HG02870 (cell line): ENCODE results near the gene CRABP2.

Source experiments
- ATAC-seq: cut with Tn5 transposase; IDR thresholded peaks from one replicate; pipeline ENCODE4 v1.9.1; 2021; ENCODE audit warnings: mild to moderate bottlenecking, moderate library complexity; ENCODE audit not compliant: unreplicated experiment

Gene CRABP2

DNA sequence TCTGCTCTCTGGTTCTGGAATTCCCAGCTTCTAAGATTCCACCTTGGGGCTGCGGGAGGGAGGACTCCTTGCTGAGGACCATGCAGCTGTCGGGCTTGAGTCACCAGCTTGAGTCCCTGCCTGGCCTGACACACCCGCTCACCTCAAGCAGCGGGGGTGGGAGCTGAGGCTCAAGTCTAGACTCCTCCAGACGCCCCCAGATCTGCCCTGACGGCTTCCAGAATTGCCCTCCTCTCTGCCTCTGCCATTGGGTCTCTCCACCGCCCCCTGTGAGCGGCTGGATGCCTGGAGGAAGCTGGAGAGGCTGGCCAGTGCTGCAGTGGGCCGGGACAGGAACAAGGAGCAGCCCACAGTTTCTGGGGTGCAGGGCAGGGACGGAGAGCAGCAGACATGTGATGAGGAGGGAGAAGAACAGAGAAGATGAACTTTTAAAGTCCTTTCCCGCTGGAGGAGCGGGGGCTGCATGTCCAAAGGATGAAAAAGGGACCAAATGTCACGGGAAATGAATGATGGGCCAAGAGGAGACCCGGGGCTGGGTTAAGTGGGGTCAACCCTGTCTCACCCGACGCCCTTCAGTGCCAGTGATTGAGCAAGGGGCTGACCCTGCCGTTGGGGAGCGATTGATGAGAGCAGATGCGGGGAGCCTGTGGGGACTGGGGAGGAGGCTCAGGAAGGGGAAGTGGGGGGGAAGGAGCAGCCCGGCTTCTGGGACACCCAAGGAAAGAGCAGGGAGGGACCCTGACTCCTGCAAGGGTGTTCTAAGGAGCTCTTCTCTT lies 13.5 kb downstream of the CRABP2 start:
- ATAC-seq, result no peak

DNA sequence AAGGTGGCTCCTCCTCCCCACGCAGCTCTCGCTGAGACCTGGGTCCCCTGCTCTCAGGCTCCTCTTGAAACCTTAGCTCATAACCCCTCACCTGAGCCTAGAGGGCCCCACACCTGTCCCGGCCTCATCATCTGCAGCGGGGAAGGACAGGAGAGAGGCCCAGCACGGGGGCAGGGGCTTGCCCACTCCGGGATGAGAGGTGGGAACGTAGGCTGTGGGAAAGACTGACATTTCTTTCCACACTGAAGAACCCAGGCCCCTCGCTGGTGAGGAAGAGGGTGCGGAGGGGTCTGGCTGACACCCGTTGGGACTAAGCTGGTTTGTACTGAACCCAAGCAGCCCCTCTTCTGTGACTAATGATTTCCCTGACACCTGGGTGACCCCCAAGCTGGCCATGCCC lies 14.2 kb downstream of the CRABP2 start:
- no peak for ATAC-seq

DNA sequence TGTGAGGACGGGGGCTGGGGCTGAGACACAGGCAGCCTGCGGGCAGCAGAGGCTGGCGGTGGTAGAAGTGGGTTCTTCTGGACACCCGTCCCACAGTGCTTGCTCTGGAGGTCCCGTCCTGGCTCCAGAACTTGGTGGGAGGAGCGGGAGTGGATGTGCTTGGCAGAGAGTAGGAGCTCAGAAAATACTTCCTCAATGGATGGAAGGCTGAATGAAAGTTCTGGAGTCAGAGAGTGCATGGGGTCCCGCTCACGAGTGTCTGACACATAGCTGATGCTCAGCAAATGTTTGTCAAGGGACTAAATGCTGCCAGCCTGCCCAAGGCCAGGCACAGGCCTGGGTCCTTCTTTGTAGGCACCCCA lies 14.7 kb downstream of the CRABP2 start:
- ATAC-seq, result no peak

DNA sequence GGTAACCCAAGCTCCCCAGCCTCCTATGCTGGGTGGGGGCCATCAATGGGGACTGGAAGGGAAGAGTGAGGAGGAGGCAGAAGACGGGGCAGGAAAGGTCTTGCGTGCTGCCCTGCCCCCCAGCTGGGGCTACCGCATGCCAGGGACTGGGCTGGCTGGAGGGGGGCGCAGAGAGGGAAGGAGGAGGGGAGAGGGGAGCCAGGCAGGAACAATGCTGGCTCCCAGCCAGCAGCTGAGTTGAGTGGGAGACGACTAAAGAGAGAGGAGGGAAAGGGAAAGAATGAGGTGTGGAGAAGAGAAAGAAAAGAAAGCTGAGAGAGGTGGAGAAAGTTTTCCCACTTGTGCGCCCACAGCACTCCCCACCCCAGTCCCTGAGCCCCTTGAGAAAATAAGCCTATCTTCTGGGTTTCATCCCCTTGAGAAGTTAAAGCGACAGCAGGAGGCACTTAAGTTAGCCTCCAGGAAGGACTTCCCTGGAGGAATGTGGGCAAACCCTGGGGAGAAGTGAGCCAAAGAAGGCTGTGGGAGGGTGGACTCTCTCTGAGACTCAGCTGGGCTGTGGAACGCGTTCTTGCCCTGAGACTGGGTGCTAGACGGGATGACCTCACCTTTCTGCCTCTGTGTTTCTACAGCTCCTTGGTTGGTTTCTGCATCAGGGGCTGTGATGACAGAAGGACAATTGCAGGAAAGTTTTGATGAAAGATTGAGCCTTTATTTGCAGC lies 15.3 kb downstream of the CRABP2 start:
- ATAC-seq, result no peak

DNA sequence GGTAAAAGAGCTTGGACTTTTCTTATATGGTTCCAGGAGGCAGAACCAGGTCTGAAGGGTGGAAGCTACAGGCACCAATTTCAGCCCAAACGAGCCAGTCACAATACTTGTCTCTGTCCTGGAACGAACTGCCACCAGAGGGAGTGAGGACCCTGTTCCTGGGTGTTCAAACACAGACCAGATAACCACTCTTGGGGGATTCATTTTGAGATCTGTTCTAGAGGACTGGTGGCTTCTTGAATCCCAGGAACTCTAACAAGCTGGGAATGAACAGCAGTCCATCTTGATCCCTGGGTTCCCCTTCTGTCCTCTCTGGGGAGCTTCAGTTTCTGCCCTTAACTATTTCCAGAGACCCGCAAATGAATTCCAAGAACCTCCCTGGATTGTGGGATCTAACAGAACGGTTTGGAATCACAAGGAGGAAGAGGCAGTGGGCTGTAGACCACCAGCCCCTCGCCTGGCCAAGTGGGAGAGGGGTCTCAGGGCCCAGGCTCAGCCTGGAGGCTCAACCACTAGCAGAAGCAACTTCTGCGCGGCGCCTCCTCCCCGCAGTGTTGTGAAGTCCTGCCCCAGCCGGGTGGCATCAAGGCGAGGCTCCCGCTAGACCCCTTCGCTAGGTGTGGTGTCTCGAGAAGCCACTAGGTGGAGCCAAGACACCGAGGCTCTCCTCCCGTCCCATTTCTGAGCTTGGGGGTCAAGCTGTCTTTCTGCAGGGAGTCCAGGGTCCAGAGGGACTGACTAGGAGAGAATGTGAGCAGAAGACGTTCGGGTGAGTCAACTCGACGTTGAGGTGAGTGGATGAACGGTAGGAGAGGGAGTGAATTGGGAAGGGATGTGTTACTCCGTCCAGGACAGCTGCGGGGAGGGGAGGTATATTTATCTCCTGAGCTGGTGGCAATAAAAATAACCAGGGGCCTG lies 16.1 kb downstream of the CRABP2 start:
- ATAC-seq, result peak; percentile 67

DNA sequence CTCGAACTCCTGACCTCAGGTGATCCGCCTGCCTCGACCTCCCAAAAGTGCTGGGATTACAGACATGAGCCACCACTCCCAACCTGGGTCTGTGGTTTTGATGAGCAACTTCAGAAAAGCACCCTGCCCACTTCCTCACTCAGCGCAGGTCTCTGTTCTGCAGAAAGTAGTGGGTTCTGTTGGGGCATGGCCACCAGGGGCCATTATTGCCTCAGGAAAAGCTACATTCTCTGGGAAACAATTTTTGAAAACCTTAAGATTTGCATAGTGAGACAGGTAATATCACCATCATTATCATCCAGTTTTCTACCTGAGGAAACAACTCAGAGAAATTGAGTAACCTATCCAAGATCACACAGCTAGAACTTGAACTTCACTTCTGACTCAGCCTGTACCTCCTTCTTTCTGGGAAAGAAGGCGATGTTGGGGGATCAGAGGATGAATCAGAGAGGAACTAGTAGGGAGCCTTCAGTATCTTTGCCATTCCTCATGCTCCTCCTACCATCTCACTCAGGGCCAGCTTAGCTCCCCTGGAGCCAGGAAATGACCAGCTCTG lies 21.1 kb downstream of the CRABP2 start:
- no peak for ATAC-seq

DNA sequence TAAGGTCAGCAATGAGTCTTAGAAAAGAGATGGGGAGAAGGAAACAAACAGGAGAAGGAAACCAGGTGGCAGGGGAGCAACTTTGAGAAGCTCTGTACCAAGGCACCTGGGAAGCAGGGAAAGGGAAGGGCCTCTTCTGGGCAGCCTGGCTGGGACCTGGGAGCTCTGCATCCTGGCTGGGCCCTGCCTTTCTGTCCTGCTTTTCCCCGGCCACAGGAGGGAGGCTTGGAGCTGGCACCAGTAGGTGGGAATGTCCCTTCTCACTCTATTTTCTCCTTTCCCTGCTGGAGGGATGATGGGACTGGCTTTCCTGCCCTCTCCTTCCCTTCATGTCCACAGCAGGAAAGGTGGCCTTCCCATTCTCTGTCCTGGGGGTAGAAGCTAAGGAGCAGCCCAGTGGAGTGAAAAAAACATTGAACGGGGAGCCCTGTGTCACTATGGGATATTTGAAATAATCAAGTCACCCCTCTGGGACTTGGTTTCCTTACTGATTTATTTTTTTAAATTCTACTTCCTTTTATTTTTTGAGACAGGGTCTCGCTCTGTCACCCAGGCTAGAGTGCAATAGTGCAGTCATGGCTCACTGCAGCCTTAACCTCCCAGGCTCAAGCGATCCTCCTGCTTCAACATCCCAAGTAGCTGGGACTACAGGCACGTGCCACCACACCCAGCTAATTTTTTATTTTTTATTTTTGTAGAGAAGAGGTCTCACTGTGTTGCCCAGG lies 23.1 kb downstream of the CRABP2 start:
- no peak for ATAC-seq

DNA sequence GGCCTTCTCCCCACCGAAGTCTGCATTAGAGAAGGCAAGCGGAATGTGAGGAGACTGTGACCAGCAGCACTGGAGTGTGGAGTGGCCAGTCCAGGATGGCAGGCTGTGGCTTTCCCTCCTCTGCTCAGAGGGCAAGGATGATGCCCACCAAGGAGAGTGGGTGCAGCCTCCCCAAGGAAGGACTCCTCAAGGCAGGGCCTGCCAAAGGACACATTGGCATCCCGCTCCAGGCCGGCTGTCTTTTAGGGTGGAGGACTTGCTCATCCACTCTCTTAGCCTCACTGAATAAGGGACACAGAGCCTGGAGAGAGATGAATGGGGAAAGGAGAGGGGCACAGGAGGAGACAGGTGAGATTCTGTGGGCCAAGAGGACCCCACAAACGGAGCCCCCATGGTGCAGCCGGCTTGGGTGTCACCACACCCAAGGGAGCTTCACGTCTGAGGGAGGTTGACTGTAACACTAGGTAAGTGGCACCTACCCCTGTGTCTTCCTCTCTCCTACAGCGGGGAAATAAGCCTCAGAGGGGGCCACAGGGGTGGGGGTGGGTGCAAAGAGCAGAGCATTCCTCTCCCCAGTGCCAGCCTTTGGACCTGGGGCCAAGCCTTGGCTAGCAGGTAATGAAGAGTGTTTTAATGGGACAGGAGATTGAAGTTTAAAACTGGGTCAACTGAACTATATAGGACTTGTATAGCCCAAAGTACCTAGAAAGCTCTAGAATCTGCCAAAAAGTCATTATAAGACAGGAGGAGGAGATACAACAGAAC lies 24.0 kb downstream of the CRABP2 start:
- ATAC-seq, result no peak

DNA sequence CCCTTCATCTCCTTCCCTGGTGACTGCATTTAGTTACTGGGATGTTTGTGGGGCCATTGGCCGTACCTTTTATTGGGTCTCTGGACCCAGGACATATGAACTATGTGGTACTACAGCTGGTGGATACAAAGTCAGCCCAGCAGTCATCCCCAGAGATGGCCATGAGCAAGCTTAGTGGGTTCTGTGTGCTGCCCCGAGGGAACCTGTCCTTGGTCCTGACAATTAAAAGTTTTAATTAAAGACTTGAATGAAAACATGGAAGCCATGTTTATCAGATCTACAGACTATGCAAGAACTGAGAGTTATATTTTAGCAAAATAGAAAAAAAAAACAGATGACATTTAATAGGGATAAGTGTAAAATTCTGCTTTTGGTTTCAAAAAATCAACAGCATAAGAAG lies 25.3 kb downstream of the CRABP2 start:
- no peak for ATAC-seq

DNA sequence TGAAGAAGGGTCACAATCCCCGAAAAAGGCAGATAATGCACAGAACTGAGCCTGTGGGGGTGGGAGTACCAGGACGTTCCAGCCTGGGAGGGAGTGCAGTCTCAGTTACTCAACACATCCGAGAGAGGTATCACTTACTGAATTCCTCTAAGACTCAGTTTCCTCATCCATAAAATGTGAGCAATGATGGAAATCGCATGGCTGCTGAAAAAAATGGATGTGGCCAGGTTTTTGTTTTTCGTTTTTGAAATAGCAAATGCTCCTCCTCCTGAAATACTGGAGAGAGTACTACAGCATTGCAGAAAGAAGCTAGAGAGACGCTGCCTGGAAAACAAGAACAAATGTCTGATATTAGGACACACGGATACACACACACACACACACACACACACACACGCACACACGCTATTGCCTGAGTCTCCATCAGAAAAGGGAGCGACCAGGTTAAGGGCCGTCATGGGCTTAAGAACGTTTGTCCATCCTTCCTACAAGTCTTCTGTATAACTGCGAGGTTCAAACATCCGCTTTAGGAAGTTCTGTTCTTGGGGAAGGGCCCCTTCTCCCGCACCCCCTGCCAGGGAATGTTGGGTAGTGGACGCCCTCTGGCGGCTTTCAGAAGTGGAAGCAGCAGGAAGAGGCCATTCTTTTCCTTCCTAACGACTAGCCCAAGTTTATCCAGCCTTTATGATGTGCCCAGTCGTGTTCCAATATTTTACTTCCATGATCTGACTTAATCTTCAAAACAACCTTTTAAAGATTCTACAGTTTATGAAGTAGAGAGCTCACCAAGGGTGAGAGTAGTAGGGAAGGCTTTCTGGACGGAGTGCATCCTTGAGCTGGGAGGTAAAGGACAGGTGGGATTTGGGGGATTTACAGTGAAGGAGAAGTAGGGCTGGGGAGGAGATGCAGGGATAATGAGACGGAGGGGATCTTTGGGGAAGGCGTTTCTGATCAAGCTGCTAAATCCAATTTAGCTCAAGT lies 27.5 kb downstream of the CRABP2 start:
- ATAC-seq, result no peak

DNA sequence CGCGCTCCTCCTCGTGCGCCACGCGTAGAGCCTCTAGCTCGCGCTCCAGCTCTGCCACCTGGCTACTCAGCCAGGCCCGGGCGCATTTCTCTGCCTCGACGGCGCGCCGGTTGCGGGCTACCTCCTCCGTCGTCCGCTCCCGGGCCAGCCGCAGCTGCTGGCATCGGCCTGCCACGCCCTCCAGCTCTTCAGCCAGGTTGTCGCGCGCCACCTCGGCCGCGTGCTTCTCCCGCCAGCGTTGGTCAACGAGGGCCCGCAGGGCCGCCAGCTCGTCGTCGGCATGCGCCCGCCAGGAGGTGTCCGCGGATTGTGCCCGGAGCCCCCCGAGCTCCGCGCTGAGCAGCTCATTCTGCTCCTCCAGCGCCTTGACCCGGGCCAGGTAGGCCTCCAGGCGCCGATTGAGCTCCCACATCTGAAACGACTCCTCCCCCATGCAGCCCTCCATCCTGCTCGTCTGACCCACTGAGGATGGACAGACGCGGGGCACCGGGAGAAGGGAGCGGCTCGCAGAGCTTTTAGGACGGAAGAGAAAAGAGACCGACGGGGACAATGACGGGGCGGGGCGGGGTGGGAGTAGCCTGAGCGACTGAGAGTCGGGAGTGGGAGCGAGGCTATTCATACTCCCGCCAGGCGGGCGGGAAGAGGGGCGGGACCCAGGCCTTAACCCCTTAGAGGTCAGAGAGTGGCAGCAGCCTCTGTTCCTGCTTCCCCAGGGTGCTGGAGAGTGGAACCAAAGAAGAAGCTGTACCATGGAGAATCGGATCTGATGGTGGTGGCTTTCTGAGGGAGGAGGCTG lies 28.4 kb downstream of the CRABP2 start, which contains the start of gene NES:
Gene NES (minus strand): TSS at position 588 of the 796 bp plus-strand sequence. CDS start 143 bp downstream, at position 445.
- no peak for ATAC-seq

DNA sequence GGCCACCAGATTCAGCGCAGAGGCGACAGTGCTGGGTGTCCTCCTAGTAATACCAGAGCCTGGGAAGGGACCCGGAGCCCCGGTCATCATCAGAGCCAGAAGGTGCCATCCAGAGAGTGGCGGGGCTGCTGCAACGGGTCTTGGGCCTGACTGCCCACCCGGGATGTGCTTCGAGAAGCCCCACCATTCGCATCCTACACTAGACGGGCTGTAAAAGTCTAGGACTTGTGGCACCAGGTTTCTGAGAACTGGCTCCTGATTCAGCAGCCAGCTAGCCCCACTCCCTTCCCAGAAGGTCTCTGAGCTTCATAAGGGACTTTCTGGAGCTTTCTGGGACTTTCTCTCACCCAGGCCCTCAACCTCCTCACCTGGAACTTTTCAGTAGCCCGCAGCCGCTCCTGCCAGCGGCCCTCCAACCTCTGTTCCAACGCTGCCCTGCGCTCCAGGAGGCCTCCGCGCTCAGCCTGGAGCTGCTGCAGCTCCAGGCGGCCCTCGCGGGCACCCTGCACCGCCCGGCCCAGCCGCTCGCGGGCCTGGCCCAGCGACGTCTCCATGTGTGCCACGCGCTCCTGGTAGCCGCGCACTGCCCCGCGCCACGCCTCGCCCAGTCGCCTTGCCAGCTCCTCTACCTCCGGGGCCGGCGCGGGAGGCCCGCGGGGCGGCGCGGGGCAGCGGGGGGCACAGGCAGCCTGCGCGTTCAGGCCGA lies 29.1 kb downstream of the CRABP2 start:
- ATAC-seq, result no peak

DNA sequence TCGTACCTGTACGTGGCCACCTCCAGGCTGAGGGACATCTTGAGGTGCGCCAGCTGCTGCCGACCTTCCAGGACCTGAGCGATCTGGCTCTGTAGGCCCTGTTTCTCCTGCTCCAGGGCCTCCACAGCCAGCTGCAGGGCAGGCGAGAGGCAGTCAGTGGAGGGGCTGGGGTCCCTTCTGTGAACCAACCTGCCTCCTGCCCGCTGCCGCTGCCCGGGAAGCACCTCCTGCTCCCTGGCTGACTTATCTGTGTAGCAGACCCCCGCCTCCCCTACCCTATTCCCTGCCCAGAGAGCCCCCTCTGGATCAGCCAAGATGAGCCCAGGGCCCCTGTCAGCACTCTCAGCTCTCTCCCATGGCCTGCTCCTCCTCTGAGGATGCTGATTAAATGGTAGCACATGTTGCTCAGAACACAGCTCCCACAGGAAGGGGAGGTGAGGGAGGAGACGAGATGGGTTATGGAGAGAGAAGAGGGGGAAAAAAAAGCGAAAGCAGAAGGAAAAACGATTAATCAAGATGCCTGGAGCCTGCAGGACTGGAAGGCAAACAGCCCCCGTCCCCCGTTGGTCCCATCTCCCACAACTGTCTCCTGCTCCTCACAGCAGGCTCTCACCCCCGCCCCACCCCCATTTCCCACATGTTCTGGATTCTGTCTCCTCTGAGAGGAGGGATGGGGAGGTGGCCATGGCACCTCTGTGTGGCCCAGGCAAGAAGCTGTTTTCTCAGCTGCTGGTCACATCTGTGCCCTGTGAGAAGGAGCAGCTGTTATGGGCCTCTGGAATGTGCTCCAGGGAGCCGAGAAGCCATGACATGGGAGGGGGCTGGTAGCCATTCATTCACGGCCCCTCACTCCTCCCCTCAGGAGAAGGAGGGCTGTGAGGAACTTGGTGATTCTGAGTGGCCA lies 29.9 kb downstream of the CRABP2 start:
- no peak for ATAC-seq

DNA sequence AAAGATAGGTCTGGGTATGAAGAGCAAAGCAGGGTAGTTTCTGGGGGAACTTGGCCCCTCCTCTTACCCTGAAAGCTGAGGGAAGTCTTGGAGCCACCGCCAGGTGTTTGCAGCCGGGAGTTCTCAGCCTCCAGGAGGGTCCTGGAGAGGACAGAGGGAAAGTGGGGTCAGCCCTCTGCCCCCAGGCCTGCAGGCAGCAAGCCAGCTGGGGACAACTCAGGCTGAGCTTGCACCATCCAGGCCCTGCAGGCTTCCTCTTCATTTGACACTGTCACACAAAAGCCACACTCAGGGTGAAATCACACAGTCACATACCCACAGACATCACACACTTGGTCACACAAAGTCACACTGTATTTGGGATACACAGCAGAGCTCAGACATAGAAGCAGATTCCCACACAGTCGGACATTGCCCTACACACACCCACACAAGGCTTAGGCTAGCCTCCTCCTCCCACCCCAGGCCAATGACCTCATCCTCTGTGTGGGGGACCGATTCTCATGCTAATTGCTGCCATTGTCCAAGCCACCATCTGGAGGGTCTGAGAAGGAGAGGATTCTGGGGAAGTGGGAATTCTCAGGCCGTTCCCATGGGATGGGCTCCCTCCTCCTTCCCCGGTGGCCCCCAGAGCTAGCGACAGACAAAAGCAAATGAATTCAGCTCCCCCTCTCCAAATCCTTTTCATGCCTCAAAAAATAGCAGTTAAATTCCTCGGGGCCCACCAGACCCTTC lies 31.8 kb downstream of the CRABP2 start:
- ATAC-seq, result no peak

DNA sequence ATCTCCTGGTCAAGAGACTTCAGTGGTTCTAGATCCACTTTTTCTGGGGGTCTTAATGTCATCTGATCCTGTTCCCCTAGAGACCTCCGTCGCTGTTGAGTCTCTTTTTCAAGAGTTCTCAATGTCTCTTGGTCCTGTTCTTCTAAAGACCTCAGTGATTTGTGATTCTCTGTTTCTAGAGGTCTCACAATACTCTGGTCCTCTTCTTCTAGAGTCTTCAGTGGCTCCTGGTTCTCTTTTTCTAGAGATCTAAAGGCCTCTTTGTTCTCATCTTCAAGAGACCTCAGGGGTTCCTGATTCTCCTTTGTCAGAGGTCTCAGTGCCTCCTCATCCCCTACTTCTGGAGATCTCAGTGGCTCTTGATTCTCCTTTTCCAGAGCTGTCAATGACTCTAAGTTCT lies 33.6 kb downstream of the CRABP2 start:
- ATAC-seq, result no peak
